NCI-H226 (cell line): Measurements from ENCODE around the gene SPG7.
"Not testable (repeated sequence)": the region's sequence is repeated elsewhere in the genome, so short reads cannot be mapped to it uniquely, and the experiment has no call there.

Source experiments
- DNase-seq: peaks from one replicate; pipeline ENCODE4 v3.0.0-alpha.2; 2015

Gene SPG7

DNA sequence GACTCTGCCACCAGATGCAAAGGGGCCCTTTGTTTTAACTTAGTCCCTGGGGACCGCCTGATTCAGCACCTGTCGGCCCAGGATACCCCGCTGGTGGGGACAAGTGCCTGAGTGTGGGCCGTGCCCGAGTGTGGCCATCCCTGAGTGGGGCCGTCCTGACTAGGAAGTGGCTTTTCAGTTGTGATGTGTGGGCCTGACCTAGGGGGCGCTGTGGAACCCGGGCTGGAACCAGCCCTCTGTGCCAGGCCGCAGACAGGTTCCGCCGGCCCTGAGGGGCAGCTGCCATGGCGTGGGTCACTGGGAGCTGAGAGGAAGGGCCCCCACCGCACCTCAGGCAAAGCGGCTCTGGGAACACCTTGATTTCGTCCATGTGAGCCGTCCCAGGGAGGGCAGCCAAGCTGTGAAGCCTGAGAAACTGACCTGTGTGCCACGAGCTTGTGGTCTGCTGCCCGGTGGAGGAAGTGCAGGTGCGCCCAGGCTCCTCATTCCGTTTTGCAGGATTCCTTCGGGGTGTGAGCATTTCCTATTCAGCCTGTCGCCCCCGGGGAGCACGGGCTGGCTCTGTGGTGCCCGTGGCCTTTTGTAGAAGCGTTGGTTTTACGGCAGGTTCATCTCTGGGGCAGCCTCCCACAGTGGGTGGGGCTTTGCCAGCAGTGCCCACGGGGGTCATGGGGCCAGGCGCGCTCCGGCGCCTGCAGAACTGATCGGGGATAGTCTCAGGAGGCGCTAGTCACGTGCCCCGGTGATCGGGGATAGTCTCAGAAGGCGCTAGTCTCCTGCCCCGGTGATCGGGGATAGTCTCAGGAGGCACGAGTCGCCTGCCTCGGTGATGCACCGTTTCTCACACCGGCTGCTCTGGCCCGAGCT lies 57.5 kb downstream of the SPG7 start:
- peak; percentile 80 for DNase-seq

DNA sequence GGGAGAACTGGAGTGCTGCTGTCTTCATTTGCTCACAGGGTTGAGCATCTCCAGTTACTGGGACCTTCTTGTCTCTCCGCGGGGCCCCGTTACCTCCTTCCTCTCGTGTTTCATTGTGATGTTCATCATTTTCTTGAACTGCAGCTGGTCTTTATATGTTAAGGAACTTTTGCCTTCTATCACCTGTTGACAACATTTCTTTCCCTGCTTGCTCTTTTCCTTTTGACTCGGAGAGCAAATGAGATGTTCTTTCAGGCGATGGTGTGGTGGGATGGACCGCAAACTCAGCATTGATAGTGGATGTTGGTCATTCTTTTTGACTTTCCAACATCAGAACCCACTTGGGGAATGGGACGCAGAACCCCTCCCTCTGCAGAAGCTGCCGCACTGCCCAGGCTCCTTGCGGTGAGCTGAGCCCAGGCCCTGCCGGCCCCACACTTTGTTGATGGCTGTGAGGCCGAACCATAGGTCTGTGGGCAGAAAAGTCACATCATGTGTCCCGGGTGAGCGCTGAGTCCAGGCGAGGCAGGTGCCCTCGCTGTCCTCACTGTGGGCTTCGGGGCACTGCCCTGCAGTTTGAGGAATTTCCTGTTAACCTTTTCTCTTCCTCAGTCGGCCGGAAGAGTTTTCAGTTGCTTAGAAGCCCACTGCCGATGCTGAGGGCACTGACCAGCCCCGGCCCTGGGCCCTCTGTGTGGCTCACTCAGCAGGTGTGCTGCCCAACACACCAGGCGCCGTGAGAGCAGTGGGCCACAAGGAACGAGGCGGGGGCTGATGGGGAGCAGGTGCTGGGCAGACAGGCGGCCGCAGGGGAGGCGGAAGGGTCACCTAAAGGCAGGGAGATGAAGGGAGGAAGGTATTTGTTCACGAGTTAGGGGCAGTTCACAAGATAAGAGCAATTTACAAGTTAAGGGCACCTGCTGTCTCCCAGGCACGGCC lies 59.7 kb downstream of the SPG7 start:
- no peak for DNase-seq

DNA sequence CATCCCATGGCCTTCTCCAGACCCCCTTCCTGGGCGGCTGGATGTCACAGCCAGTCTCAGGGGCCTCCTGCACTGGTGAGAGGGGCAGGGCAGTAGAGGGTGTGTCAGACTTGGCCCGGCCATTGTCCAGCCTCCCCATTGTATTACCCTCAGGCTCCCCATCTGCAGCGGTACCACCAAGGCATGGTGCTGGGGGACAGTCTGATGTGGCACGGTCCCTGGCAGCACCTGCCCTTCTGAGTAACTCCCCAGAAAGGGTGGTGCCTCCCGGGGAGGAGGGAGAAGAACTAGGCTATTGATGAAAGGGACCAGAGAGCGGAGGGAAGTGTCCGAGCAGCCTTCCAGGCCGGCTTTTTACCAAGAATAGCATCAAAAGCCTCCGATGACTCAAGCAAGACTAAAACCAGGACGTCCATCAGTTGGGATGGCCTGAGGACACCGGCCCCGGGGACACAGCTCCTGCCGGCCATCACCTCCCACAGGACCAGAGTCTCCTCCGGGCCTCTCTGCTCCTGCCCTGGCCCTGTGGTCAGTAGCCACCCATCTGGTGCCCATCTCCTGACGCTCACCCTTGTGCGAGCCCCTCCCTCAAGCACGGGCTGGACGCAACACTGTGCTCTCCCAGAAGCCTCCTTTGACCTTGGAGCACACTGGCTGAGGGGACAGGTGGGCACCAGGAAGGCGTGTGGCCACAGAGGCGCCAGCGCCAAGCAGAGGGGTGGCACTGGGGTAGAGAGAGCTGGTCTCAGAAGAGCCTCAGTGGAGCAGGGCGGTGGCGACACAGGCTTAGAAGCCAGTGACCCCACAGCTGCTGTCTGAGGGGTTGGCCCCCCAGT lies 61.5 kb downstream of the SPG7 start:
- no peak for DNase-seq

DNA sequence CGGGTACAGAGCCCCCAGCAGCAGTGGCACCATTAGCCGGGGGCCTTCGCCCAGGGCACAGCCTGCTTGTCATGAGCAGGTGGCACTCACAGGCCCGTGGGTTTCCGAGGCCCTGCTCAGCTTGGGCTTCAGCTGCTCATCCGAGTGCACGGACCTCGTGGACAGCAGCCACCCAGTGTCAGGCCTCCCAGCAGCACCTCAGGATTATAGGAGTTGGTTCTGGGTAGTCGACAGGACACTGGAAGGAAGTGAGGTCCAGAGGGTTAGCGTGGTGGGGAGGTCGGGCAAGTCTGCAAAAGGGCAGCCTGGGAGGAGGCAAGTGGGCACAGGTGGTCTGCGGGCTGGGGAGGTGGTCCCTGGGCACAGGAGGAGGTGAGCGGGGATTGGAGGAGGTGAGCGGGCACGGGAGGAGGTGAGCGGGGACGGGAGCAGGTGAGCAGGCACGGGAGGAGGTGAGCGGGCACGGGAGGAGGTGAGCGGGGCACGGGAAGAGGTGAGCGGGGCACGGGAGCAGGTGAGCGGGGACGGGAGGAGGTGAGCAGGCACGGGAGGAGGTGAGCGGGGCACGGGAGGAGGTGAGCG lies 62.2 kb downstream of the SPG7 start:
- no peak for DNase-seq

DNA sequence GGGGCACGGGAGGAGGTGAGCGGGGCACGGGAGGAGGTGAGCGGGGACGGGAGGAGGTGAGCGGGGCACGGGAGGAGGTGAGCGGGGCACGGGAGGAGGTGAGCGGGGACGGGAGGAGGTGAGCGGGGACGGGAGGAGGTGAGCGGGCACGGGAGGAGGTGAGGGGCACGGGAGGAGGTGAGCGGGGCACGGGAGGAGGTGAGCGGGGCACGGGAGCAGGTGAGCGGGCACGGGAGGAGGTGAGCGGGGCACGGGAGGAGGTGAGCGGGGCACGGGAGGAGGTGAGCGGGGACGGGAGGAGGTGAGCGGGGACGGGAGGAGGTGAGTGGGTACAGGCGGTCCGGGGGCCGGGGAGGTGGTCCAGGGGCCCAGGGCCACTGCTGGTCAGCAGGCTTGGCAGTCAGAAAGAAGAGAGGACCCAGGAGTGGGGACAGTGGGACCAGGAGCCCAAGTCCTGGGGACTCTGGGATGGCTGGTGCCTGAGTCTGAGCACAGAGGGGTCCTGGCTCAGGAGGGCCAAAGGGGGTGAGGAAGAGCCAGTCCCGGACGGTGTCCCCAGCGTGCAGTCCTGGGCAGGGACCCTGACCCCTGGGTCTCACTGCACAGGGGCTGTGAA lies 62.9 kb downstream of the SPG7 start:
- DNase-seq: not testable (repeated sequence)

DNA sequence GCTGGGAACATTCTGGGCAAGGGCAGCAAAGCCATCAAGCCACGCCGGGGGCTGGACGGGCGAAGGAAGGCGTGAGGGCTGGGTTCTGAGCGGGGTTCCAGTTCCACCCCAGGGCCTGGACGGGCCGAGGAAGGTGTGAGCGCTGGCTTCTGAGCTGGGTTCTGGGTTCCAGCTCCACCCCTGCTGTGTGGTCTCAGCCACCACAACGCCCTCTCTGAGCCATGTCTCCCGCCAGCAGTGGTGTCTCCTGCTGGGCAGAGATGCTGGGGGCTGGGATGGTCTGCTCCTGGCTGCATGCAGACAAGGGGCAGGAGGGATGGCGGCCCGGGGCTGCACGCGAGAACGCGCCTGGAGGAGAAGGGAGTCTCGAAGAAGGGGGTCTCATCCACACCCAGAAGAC lies 63.4 kb downstream of the SPG7 start:
- DNase-seq: no peak

DNA sequence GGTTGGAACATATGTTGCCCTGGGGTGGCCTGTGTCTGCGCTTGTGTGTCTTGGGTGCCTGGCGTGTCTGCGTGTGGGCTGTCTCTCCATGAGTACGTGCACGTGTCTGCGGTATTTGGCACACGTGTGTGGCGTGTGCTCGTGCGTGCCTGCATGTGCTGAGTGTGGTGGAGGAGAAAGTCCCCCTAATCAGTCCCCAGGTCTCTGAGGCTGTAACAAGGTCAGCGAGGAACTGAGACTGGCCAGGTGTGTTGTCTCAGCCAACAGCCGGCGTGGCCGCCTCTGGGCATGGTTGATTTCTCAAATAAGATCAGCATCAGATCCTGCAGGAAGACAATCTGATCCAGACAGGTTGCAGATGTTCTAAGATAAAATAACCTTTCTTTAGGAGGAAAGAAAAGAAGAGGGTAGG lies 63.9 kb downstream of the SPG7 start:
- DNase-seq: no peak

DNA sequence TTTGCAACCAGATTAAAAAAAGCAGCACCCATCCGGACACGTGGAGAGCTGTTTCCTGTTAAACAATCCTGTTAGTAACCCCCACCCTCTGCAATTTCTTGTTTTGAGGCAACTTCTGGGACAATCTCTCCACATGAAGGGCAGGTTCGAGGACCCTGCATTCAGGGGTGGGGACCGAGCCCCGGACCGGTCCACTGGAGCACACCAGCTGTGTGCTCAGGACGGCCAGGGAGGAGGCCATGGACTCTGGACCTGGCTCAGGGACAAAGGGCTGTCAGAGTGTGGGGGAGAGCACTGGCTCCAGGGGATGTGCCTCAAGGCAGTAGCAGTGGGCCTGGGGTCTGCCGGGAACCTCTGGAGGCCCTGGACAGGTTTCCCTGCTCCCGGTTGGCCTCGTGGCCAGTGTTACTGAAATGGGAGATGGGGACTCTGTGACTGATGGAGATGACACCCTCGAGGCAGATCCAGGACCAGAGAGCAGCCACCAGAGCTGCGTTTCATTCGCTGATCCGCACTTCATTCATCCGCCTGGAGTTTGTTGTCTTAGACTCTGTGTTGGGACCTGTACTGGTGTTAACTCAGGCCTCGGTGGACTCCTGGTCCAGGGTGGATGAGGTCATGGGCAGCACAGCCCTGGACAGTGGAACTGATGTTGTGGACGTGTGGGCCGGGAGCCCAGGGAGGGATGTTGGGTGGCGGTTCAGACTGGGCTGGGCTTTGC lies 64.4 kb downstream of the SPG7 start:
- DNase-seq: no peak

DNA sequence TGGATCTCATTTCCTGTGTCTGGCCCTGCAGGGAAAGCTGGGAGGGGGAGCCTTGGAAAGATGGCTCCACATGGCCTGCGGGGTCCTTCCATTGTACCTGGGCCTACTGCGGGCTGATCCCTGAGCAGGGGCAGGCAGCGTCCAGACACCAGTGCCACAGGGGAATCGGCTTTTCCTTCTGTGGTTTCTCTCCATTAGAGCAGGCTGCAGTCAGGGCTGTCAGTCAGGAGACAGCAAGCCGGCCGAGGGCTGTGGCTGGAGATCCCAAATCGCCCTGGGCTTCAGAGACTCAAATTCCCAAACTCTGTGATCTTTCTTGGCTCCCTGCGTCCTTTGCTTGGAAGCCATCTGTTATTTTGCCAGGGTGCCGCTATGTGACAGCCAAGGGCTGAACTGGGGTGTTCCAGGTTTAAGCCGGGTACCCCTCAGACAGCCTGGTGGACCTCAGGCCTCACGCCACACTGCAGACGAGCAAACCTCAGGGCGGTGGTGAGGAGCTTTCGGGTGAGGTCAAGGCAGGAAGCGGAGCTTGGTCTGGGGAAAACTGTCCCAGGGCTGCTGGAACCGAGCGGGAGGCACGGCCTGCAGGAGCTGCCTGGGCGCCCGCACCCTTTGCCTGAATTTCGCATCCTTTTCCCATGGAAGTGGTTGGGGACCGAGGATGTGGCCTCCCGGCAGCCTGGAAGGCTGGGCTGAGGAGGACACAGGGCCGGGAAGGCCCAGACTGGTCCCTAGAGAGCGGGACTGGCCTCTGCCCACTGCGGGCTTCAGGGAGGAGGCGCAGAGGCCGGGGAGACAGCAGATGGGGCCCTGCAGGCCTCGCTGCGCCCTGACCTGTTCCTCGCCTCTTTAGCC lies 65.8 kb downstream of the SPG7 start:
- no peak for DNase-seq

DNA sequence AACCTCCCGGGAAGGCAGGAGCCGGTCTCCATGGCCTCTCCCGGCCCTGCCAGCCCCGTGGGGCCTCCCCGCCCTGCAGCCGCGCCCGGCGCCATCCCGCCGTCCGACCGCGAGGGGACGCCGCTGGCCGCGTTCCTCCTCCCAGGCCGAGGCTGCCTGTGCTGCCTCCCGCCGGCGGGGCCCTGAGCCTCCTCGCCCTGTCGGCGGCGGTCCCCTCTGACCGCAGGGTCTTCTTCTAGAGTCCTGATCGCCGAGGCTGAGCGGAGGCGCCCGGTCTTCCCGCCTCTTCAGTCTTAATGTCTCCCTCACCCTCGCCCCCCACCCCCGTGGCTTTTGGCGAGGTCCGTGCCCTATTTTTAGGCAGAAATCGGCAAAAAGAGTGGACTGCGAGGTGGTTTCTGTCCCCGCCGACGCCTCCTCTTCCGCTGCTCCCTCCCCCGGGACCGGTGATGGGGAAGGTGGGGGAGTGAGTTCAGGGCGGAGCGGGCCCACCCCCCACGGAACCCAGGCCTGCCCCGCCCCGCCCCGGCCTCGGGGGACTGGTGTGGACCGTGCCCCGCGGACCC lies 66.6 kb downstream of the SPG7 start:
- peak; percentile 78 for DNase-seq

DNA sequence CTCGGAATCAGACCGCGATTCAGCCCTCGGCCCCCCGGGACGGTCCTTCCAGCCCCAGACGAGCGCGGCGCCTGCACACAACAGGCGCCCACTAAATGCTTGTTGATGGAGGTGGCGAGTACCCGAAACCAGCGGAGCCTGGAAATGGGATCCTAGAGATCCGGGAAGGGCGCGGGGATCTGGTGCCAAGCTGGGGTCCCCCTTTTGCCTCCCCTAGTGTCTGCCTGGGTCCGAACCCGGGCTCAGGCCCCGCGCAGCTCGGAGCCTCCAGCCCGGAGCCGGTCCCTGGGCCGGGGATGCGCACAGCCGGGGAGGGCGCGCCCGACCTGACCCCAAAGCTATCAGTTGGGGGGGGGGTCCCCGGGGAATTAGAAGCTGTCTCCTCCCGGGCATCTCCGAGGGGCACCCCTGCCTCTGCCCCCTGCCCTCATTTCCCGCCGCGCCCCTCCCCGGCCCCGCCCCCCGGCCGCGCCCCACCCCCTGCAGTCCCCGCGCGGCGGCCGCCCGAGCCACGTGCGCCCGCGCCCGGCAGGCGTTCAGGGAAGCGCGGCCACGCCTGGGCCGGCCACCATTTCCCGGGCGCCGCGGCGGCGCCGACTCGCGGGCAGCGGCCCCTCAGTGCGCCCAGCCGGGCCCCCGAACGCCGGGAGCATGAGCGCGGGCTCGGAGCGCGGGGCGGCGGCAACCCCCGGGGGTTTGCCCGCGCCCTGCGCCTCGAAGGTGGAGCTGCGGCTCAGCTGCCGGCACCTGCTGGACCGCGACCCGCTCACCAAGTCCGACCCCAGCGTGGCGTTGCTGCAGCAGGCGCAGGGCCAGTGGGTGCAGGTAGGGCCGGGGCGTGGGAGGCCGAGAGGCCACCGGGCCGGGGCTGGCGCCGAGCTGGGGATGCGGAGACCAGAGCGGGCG lies 67.3 kb downstream of the SPG7 start, which contains the start of gene CPNE7:
Gene CPNE7 (plus strand): TSS at position 512 of the 906 bp plus-strand sequence. CDS start 140 bp downstream, at position 652.
- DNase-seq: no peak

DNA sequence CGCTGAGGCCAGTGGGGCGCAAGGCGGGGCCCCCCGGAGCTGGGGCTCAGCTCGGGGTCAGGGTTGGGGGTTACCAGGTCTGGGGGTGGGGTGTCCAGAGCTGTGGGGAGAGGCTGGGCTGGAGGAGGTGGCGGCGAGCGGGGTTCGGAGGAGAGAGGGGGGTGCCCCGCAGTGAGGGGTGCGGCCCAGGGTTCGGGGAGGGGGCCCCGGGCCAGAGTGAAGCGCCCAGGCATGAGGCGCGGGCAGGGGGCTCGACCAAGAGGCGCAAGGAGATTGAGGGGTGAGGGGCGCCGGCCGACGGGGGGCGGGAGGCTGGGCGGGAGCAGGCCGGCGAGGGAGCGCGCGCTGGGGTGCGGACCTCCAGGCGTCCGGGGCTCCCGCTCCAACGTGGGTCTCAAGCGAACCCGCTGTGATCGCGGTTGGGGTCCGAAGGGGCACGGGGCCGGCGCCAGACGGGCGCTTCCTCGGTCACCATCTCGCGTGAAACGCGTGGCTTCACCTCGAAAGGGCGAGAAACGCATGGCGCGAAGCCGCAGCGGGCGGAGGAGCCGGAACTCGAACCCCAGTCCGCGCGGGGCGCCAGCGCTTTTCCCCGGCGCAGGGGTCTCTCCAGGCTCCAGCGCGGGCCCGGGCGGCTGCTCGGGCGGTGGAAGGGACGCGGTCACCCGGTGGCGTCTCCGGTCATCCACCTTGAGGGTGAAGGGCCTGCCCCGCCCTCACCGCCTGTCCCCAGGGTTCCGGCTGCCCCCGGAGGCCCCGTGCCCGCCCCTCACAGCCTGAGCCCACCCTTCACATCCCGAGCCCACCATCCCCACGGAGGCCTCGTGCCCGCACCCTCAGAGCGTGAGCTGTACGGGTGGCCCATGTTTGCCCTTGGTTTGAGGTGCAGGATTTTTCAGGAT lies 68.2 kb downstream of the SPG7 start:
- no peak for DNase-seq

DNA sequence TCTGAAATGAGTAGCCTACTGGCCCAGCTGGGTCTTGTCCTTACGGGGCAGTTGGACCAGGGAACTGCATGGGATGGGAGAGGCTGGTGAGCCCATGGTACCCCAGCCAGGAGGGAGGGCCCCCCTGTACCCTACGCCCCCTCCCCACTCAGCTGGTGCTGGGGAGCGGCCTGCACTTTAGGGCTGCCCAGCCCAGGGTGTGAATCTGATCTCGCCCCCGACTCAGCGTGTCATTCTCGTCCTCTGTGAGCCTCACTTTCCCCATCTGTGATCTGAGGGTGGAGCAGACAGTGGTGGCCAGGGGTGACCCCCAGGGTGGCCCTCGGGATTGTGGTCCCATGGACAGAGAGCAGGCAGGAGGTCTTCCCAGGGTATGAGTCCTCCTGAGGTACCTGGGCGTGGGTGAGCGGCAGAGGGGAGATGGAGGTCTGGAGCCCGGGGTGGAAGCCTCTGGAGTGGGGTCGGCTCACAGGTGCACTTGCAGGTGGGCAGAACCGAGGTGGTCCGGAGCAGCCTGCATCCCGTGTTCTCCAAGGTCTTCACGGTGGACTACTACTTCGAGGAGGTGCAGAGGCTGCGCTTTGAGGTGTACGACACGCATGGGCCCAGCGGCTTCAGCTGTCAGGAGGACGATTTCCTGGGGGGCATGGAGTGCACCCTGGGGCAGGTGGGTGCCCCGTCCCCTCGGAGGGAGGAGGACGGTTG lies 69.0 kb downstream of the SPG7 start:
- no peak for DNase-seq

DNA sequence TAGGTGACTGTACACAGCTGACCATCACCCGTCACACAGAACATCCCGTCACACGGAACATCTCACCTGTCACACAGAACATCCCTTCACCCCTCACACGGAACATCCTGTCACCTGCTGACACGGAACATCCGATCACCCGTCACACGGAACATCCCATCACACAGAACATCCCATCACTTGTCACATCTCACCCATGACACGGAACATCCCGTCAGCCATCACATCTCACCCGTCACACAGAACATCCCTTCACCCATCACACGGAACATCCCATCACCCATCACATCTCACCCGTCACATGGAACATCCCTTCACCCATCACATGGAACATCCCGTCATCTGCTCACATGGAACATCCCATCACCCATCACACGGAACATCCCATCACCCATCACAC lies 71.1 kb downstream of the SPG7 start:
- DNase-seq: no peak

DNA sequence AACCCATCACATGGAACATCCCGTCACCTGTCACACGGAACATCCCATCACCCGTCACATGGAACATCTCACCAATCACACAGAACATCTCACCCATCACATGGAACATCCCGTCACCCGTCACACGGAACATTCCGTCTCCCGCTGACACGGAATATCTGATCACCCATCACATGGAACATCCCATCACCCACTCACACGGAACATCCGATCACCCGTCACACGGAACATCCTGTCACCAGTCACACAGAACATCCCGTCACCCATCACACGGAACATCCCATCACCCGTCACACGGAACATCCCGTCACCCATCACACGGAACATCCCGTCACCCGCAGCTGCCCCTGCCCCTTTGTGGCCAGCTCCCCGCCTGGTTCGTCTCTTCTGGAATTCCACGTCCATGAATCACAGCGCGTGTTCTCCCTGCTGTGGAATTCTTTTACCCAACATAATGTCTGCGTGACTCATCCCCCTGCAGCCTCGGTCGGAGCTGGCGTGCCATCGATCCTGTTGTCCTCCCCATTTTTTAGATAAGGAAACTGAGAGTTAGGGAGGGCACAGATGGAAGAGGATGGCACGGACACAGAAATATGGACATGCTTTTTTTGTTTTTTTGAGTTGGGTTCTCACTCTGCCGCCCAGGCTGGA lies 73.0 kb downstream of the SPG7 start:
- DNase-seq: peak; percentile 98

DNA sequence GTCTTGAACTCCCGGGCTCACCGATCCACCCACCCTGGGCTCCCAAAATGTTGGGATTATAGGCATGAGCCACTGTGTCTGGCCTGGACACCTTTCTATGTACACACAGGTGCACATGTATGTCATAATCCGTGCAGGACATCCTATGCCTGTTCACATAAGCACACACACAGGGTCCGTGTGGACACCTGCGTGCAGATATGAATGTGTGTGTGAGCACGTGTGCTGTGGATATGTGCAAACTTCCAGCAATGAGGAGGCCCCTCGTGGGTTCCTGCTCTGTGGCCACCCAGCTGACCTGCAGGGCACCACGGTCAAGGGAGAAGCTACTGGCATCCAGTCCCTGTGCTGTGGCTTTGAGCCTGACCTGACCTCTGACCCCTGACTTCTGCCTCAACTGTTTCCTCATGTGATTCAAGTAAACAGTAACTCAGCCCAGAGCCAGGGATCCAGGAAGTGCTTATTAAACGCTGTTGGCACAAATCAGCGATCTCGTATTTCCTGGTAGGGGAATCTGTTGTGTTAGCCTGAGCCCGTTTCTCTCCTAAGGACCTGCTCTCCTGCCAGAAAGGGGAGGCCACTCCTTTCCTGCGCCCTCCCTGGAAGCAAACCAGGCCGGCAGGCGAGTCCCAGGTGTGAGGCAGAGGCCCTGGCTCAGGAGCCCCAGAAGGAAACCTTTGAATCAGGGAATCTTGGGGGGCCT lies 73.8 kb downstream of the SPG7 start:
- DNase-seq: no peak
